ENCODE measurements around the gene SLC35F3.

SLC35F3 gene

DNA sequence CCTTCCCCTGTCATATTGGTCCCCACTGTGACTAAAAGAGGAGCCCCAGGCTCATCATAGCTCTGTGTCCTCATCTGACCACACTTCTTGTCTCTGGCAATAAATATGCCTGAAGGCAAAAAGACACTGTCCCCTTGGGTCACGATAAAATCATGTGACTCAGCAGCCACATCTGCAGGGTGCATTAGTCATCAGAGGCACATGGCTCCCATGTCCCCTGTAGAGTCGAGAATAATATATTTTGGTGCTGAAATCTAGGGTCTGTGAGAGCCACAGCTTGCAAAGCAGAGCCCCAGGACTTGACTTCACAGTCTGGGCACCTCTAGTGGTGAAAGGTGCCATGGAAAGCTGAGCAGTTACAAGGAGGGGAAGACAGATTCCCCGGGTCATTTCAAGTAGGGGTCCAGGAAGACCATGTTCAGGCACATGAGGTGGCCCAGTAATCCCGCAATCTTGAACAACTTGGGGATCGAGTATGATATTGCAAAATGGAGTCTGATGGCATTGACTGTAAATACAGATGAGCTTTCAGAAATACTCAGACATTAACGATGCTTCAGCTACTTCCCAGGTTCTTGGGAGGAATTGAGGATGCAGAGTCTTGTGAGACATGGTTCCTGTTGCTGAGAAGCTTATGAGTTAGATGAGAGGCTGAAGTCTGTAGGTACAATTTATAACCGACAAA lies 68.6 kb downstream of the SLC35F3 start:
- DNase-seq (ENCODE audit: low read depth) = no peak

DNA sequence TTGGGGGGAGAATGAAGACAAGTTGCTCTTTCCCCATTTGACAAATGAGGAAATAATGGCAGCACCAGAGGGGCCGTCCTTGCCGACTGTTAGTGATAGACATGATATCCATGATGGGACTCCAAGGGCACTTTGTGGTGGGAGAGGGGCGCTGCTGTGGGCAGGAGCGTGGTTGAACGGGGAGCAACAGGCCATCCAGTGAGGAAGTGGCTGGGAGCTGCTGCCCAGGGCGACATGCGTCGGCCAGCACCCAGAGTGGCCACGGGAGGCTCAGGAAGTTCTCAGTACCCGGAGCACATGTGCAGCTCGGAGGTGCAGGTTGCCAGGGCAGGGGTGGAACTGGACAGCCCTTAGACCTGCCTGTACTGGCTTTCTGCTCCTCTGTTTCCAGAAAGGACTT lies 71.0 kb downstream of the SLC35F3 start:
- DNase-seq (ENCODE audit: low read depth) = no peak

DNA sequence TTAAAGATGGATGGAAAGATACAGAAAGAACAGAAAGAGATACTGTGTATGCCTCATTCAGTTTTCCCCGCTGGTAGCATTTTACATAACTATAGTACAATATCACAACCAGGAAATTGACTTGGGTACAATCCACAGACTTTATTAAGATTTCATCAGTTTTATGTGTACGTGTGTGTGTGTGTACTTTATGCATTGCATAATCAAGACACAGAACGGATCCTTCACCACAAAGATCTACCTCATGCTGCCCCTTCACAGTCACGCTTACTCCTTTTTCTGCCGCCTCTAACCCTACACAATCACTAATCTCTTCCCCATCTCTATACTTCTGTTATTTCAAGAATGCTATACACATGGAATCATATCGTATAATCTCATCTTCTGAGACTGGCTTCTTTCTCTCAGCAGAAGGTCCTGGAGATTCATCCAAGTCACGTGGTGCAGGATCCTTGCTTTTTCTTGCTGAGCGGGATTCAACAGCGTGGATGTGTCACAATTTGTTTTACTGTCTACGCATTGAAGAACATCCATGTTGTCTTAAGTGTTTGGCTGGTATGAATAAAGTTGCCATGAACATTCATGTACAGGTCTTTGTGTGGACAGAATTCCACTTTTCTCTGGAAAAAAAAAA lies 76.7 kb downstream of the SLC35F3 start:
- DNase-seq (ENCODE audit: low read depth) = no peak

DNA sequence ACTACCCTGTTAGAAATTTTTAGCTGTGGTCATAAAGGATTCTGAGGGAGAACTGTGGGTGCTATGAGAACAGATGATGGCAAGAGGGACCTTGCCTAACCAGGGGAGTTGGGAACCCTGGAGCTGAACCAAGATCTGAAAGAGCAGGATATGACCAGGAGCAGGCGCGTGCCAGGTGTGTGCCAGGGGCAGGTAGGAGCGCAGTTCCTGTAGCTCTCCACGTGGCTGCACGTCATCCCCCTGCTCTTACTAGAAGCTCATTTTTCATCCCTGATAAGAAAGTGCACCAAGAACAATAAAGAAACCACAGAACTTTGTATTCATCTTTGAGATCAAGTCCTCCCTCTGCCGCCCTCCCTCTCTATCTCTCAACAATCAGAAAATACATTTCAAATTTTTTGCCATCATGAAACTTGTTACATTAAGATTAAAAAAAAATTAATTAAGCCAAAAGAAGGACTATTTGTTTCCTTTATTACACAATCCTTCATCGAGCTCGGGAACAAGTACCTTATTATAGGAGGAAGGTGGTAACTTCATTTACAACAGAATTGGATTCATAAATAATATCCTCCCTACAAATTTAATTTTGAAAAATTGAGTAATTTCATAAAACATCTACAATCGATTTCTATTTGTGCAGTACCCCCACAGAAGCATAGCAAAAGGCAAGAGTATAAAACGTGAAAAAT lies 78.5 kb downstream of the SLC35F3 start:
- DNase-seq (ENCODE audit: low read depth) = no peak

DNA sequence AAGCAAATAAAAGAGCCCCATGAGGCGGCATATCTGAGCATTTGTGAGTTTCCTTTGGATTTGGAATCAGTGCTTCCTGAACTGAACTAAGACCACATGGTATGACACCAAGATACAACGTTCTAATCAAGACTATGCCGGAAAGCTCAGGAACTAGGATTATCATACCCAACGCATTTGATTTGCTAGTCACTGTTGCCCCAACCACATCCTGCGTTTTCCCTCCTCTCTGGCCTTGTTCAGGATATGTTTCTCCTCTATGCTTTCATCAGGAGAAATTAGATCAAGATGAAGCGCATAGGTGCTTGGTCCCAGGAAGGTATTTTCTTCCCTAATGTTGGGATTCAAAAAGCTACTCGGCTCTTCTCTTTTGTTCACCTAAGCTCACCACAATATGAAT lies 79.3 kb downstream of the SLC35F3 start:
- DNase-seq (ENCODE audit: low read depth) = no peak

DNA sequence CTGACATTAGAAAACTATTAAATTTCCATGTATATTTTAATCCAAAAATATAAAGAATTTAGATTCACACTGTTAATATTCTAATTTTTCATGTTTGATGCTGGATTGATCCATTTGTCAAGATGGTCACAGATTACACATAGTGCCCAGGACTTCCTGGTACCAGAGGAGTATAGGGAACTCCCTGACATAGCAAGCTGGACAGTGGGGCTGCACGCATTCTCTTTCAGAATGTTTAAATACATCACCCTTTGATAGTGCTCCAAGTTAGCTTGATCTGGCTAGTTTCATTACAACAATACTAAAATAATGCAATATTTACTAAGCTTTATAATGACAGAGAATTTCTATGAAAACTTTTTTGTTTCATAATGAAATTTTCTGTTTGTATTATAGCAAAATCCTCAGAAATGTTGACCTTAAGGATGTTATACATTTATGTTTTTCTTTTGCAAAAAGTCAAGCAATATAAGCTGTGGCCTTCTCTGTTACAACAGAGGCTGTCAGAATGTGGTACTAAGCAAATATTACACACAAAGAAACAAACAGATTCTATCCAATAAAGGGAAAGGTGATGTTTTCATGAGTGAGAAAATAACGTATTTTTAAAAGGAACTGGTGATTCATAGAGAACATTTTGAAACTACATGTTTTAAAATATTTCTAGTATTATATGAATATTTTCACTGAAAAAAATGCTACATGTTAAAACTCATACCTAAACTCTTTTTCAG lies 84.7 kb downstream of the SLC35F3 start:
- no peak for DNase-seq (ENCODE audit: low read depth)

DNA sequence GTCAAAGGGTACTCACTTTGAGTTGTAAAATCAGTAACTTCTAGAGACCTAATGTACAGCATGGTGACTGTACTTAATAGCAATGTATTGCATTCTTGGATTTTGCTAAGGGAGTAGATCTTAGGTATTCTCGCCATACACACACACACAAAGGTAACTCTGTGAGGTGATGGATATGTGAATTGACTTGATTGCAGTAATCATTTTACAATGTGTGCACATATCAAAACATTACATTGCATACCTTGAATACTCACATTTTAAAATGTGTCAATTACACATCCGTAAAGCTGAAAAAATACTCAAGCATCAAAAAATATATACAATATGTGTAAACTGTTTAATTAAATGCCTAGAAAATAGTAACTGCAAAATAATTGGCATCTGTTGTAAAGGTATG lies 86.0 kb downstream of the SLC35F3 start:
- DNase-seq (ENCODE audit: low read depth) = no peak

DNA sequence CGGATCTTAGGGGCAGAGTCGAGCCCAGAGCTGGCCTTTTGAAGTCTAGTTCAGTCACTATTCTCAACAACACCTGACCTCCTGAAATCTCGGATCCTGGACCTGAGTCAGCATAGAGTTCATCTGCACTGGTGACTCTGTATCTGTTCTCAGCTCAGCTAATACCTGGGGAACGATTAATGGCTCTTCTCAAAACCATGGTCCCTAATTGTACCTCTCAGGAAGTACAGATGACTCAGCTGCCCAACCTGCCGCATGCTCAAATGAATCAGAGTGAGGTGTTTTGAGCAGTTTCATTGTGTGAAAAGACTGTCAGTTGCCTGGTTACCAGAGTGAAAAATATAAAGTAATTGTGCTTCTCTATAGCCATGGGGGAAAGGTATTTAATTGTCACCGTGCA lies 89.2 kb downstream of the SLC35F3 start:
- DNase-seq (ENCODE audit: low read depth) = no peak

DNA sequence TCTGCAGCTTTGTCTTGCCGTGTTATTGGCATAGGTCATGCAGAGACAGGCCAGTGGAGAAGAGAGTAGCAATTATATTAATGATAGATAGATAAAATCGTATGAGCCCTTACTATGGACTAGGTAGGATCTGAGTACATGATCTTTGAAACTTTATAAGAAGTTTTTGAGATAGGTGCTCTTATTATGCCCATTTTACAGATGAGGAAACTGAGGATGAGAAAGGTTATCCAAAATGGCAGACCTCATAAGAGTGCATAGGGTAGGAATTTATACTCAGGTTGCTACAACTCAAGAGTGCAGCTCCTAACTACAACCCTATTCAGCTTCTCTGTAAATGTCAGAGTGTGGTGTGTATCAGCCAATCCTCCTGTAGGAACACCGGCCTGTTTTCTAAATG lies 89.6 kb downstream of the SLC35F3 start:
- no peak for DNase-seq (ENCODE audit: low read depth)

DNA sequence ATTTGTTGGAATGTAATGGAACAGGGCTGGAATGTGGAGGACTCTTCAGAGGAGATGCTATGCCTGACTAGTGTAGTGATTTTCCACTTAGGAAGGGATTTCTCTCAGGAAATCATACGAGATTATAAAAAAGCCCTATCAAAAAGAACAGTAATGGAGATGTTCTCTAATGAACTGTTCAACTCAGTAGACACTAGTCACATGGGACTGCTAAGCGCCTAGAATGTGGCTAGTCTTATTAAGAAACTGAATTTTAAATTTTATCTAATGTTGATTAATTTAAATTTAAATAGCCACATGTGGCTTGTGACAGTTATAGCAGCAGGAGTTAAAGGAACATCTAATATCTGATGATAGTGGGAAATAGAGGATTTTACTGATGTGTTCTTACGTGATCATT lies 94.0 kb downstream of the SLC35F3 start:
- DNase-seq (ENCODE audit: low read depth) = no peak

DNA sequence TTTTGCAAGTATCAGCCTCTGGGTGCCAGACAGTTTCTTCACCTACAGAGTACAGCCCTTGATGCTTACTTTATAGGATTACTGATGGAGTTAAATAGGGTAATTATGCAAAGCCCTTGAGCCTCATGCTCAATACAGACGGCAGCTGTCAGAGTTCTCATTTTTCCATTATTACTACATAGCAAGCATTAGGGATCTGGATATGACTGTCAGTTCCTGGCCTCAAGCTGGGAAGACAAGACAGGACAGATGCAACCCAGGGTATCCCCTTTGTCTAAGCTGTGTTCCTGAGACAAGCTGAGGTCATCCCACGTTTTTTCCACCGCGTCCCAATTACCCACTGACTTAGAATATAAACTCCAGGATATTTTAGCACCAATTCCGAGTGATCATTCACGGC lies 94.4 kb downstream of the SLC35F3 start:
- DNase-seq (ENCODE audit: low read depth) = no peak

DNA sequence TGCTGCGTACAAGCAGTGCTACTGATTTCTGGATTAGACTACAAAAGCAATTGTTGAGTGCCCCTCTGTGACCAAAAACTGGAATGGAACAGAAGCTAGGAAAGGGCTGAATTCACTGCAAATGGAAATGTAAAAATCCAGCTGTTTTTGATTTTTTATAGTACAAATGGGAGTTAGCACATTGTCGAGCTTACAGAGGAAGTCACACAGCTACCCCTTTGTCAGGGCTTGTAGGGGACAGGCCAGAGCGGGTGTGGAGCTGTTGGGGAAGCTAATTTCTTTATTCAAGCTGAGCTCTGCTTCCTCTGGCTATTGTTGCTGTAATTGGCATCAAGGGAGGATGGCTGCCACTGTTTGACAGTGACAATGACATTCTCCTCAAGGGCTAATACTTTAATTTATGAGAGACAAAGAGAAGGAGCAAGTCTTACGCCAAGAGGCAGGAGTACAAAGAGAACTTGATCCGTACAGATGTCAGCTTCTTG lies 96.1 kb downstream of the SLC35F3 start:
- no peak for DNase-seq (ENCODE audit: low read depth)

DNA sequence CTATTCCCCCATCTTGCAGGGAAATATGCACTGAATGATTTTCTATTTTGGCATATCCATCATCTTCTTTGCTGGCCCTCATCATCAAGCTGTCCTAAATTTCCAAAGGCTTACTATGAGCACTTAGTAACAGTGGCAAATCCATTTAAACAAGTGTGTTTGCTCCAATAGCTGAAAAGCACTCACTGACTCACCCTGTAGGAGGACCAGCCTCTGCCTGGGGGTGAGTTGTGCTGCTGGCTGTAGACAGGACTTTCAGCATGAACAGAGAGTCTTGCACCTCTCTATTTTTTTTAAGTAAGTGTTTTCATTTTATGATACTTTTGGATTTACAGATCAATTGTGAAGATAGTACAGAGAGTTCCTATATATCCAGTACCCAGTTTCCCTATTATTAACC lies 97.3 kb downstream of the SLC35F3 start:
- no peak for DNase-seq (ENCODE audit: low read depth)

DNA sequence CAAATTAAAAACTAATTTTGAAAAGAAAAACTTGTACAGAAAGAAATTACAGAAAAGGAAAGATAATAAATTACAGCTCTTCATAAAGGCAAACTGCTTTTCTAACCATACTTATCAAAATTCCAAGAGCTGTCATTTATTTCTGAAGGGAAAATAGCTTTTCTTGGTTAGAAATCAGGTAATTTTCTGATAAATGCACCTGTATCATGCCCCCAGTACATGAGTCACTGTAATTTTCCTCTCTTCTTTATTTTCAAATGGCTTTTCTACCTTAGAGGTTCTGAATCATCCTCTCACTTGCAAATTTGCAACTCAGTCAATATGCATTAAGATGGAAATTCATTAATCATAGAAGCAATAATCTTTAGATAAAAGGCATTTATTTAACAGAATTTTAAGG lies 100.1 kb downstream of the SLC35F3 start:
- DNase-seq (ENCODE audit: low read depth) = no peak

DNA sequence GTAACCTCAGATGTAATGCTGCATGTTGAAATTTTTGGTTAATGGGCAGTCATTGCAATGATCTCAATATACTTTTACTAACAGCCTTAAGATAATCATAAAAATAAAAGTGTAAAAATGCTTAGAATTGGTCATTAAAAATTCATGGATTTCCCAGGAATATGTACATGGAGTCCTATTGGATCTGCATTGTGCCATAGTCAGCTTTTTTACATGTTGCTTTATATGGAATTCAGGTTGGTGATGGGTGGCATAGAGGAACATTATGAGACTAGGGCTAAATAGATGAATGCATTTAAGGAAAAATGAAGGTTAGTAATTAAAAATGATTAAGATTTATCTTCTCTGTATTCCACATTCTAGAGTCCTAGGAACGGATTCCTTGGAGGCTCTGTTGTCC lies 103.2 kb downstream of the SLC35F3 start:
- no peak for DNase-seq (ENCODE audit: low read depth)

DNA sequence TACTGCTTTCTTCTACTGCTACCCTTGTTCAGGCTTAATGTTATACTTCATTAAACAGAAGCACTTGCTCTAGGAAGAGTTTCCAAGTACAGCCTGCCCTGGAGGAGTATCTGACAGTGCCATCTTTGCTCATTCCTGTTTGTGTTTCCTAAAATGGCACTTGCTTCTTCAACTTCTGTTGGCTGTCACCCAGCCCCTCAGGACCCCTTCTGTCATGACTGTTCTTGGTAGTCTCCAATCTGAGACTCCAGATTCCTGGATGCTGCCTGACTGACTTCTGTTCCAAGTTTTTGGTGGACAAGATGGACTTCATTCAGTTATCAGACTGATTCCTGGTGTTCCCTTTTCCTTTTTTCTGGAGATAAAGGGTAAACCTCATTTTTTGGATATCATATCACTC lies 104.1 kb downstream of the SLC35F3 start:
- no peak for DNase-seq (ENCODE audit: low read depth)

DNA sequence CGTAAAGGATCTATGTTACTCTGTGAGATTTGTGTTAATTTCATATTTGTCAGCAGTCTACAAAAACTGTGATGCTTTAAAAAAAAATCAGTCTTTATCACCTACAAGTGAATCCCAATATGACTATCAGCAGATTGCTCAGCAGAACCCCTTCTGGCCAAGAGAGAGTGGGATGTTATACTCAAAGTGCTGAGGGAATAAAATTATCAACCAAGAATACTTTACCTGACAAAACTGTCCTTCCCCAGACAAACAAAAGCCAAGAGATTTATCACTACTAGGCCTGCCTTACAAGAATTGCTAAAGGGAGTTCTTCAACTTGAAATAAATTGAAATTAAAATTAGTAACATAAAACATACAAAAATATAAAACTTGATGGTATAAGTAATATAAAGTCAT lies 105.2 kb downstream of the SLC35F3 start:
- DNase-seq (ENCODE audit: low read depth) = no peak

DNA sequence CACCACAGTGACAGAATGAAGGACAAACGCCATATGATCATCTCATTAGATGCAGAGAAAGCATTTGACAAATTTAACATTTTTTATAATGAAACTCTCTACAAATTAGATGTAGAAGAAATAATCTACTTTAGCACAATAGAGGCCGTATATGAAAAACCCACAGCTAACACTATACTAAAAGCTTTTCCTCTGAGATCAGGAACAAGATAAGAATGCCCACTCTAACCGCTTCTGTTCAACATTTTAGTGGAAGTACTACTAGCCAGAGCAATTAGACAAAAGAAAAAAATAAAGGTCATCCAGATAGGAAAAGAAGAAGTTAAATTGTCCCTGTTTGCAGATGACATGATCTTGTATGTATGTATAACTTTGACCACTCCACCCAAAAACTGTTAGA lies 109.7 kb downstream of the SLC35F3 start:
- no peak for DNase-seq (ENCODE audit: low read depth)

DNA sequence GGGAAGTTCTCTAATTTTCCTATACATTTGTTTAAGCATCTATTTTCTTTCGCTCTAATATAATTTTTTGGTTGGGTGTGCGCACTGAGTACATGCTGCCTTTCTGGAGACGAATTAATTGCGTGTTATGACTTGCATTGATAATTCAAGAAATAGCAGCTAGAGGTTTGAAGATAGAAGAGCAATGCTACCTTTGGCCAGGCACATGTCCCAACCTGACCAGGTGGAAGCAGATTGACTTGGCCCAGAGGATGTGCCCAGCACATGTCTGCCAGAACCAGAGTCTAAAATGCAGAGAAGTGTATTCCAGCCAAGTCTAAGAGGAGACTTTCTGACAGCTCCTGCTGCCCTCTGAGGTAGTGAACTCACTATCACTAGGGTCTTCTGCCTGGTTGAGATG lies 114.3 kb downstream of the SLC35F3 start:
- DNase-seq (ENCODE audit: low read depth) = no peak

DNA sequence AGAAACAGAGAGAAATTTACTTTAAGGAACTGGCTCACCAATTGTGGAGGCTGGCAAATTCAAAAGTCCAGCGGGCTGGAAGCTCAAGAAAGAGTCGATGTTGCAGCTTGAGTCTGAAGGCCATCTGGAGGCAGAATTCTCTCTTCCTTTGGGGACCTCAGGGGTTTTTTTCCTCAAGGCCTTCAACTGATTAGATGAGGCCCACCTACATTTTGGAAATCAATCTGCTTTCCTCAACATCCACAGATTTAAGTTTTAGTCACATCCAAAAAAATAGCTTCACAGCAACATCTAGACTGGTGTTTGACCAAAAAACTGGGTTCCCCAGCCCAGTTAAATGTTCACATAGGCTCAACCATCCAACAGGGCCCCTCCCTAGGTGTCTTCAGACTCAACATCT lies 114.9 kb downstream of the SLC35F3 start:
- no peak for DNase-seq (ENCODE audit: low read depth)

DNA sequence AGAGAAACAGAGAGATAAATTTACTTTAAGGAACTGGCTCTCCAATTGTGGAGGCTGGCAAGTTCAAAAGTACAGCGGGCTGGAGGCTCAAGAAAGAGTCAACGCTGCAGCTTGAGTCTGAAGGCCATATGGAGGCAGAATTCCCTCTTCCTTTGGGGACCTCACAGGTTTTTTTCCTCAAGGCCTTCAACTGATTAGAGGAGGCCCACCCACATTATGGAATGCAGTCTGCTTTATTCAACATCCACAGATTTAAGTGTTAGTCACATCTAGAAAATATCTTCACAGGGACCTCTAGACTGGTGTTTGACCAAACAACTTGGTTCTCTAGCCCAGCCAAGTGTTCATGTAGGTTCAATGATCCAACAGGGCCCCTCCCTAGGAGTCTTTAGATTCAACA lies 117.8 kb downstream of the SLC35F3 start:
- no peak for DNase-seq (ENCODE audit: low read depth)

DNA sequence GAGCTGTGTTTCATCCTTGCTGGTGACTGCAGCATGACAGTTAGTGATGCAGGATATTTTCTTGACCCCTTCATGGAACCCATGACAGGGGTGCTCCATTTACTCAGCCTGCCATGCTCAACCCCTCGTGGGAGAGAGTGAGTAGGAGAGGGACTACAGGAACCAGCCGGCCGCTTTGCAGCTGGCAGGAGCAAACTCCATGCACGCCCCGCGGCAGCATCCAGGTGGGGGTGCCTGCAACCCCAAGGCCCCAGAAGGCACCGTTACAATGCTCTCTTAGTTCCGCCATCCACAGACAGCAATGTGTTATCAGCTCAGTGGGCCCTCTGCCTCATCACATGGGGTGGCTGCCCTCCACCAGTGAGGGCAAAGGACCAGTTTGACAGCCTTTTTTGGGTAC lies 135.1 kb downstream of the SLC35F3 start:
- no peak for DNase-seq (ENCODE audit: low read depth)
